ENCODE results near the gene ADCY1.

ADCY1 gene

GRCh38 chr7:45578022-45578421 is 3.9 kb downstream of the ADCY1 start:
- no peak for DNase-seq

GRCh38 chr7:45578467-45578866 is 4.3 kb downstream of the ADCY1 start:
- no peak for DNase-seq

GRCh38 chr7:45579391-45579801 is 5.2 kb downstream of the ADCY1 start:
- no peak for DNase-seq

- DNase-seq = no peak
Measured at GRCh38 chr7:45580053-45580872, 6.1 kb downstream of the ADCY1 start.

GRCh38 chr7:45581271-45581780 is 7.2 kb downstream of the ADCY1 start:
- DNase-seq = no peak

- no peak for DNase-seq
Measured at GRCh38 chr7:45582136-45582749, 8.1 kb downstream of the ADCY1 start.

GRCh38 chr7:45582868-45583277 is 8.7 kb downstream of the ADCY1 start:
- DNase-seq = no peak

GRCh38 chr7:45583296-45583695 is 9.1 kb downstream of the ADCY1 start:
- no peak for DNase-seq

GRCh38 chr7:45584261-45585210 is 10.4 kb downstream of the ADCY1 start:
- no peak for DNase-seq

- DNase-seq = no peak
Measured at GRCh38 chr7:45585628-45586027, 11.5 kb downstream of the ADCY1 start.

GRCh38 chr7:45586542-45587520 is 12.7 kb downstream of the ADCY1 start:
- DNase-seq = no peak

GRCh38 chr7:45588466-45588865 is 14.3 kb downstream of the ADCY1 start:
- no peak for DNase-seq

- DNase-seq = no peak
Measured at GRCh38 chr7:45589061-45589460, 14.9 kb downstream of the ADCY1 start.

- DNase-seq = no peak
Measured at GRCh38 chr7:45589915-45590678, 15.9 kb downstream of the ADCY1 start.

GRCh38 chr7:45590679-45591057 is 16.5 kb downstream of the ADCY1 start:
- DNase-seq = no peak

GRCh38 chr7:45591101-45591906 is 17.1 kb downstream of the ADCY1 start:
- no peak for DNase-seq

GRCh38 chr7:45592230-45592991 is 18.2 kb downstream of the ADCY1 start:
- no peak for DNase-seq

- DNase-seq = no peak
Measured at GRCh38 chr7:45593121-45593541, 19.0 kb downstream of the ADCY1 start.

- DNase-seq = no peak
Measured at GRCh38 chr7:45593877-45594276, 19.7 kb downstream of the ADCY1 start.

All from CD4-positive, alpha-beta T cell treated with Interleukin-17A for 4 hours (primary cell).